WTC11 (cell line): ENCODE data around the gene SSH2. TPM values are rescaled to one million over a fixed set of nuclear protein-coding genes. Genes with fewer than 3 reads are reported as not detected.

Experiments used
- ATAC-seq: fragments of 200-7000 bp; cut with Tn5 transposase; 2 replicates; pipeline ENCODE4 v1.10.0; 2021; ENCODE audit warnings: mild to moderate bottlenecking, moderate library complexity
- CTCF ChIA-PET: fragments of 300-600 bp; sonication (Branson Sonifier 250); formaldehyde crosslinking; loops from one replicate; lab custom pipeline; 2021; ENCODE audit warnings: antibody characterized with exemption; lab: Charles Lee
- POLR2A ChIA-PET: fragments of 350-600 bp; sonication (Branson Sonifier 250); formaldehyde crosslinking; loops from one replicate; lab custom pipeline; 2021; ENCODE audit warnings: antibody characterized with exemption; lab: Charles Lee
- DNase-seq: peaks from one replicate; pipeline ENCODE4 v3.0.0; 2021; ENCODE audit warnings: low spot score
- H3K27ac Mint-ChIP-seq: 2 replicates; pipeline ENCODE4 v1.8.0; 2021; ENCODE audit warnings: mixed read lengths
- H3K27me3 Mint-ChIP-seq: 2 replicates; pipeline ENCODE4 v1.8.0; 2021; ENCODE audit warnings: low read depth, mild to moderate bottlenecking, moderate library complexity, mixed read lengths
- H3K36me3 Mint-ChIP-seq: 2 replicates; pipeline ENCODE4 v1.8.0; 2021; ENCODE audit warnings: mixed read lengths
- H3K4me1 Mint-ChIP-seq: 2 replicates; pipeline ENCODE4 v1.8.0; 2022; ENCODE audit warnings: mixed read lengths
- H3K4me3 Mint-ChIP-seq: 2 replicates; pipeline ENCODE4 v1.8.0; 2021; ENCODE audit warnings: mild to moderate bottlenecking, moderate library complexity, mixed read lengths
- H3K9me3 Mint-ChIP-seq: 2 replicates; pipeline ENCODE4 v1.8.0; 2021; ENCODE audit warnings: mixed read lengths
- TEAD4 ChIP-seq: sonication (generic); formaldehyde crosslinking; IDR thresholded peaks from 2 replicates; pipeline ENCODE4 v1.8.0; 2022; ENCODE audit warnings: mild to moderate bottlenecking, missing genetic modification reagents
- USF2 ChIP-seq: sonication (generic); formaldehyde crosslinking; IDR thresholded peaks from 2 replicates; pipeline ENCODE4 v1.8.1; 2023; ENCODE audit warnings: mild to moderate bottlenecking, missing genetic modification reagents, moderate library complexity
- ZNF121 ChIP-seq: sonication (generic); formaldehyde crosslinking; IDR thresholded peaks from 2 replicates; pipeline ENCODE4 v1.8.0; 2023; ENCODE audit warnings: missing genetic modification reagents
- ZNF219 ChIP-seq: sonication (generic); formaldehyde crosslinking; IDR thresholded peaks from 2 replicates; pipeline ENCODE4 v1.8.0; 2023; ENCODE audit warnings: missing genetic modification reagents, mild to moderate bottlenecking, borderline replicate concordance
- ZNF423 ChIP-seq: fragments of 250-450 bp; sonication (Bioruptor Pico); IDR thresholded peaks from 2 replicates; pipeline ENCODE4 v2.1.2; 2022; ENCODE audit warnings: mild to moderate bottlenecking, moderate library complexity
- total RNA-seq: library from RNA; stranded (reverse); gene quantifications from 3 replicates; pipeline ENCODE4 v1.2.3, GENCODE V29; 2021
- TF ChIP-seq, protein P1 (sequence below): sonication (generic); formaldehyde crosslinking; IDR thresholded peaks from 2 replicates; pipeline ENCODE4 v1.8.0; 2022; ENCODE audit warnings: mild to moderate bottlenecking, missing genetic modification reagents
- TF ChIP-seq, protein P2 (sequence below): sonication (generic); formaldehyde crosslinking; conservative IDR thresholded peaks from 2 replicates; pipeline ENCODE4 v1.8.1; 2023; ENCODE audit warnings: mild to moderate bottlenecking, low read depth, missing genetic modification reagents, moderate library complexity
- TF ChIP-seq, protein P3 (sequence below): fragments of 250-450 bp; sonication (Bioruptor Pico); IDR thresholded peaks from 2 replicates; pipeline ENCODE4 v1.9.0; 2021; ENCODE audit warnings: mild to moderate bottlenecking

The SSH2 gene
- total RNA-seq, 1 experiment from 2014 or later: 14.3 TPM

DNA sequence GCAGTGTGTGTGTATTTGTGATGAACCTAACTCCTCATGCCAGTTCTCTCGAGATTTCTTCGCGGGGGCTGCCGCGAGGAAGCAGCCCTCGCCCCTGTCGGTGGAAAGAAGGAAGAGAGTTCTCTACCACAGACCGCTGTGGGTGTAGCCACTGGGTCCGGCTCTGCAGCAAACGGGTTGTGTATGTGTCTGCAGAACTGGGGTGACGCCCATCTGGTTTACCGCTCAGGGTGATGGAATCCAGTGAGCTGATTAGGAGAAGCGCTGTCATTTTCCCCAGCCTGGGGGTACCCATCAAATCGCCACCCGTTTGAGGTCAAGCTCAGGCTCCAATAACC lies 315.0 kb downstream of the SSH2 start:
- H3K4me1 Mint-ChIP-seq: peaks cover 35% of the 10 kb centered on the region
- CTCF ChIA-PET: interaction anchor here (0.6 to 9.2 kb wide), 16 partner anchors 9 to 469 kb away, joined by 3 to 272 read pairs (median 7); partner anchors contain the start of genes ABHD15, ANKRD13B, MYO18A and TP53I13
- no peaks in the 10 kb centered on the region for H3K9me3 Mint-ChIP-seq
- TF ChIP-seq, protein P1, sequence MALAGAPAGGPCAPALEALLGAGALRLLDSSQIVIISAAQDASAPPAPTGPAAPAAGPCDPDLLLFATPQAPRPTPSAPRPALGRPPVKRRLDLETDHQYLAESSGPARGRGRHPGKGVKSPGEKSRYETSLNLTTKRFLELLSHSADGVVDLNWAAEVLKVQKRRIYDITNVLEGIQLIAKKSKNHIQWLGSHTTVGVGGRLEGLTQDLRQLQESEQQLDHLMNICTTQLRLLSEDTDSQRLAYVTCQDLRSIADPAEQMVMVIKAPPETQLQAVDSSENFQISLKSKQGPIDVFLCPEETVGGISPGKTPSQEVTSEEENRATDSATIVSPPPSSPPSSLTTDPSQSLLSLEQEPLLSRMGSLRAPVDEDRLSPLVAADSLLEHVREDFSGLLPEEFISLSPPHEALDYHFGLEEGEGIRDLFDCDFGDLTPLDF (CRISPR knock-in tag): no peak
- TF ChIP-seq, protein P2, sequence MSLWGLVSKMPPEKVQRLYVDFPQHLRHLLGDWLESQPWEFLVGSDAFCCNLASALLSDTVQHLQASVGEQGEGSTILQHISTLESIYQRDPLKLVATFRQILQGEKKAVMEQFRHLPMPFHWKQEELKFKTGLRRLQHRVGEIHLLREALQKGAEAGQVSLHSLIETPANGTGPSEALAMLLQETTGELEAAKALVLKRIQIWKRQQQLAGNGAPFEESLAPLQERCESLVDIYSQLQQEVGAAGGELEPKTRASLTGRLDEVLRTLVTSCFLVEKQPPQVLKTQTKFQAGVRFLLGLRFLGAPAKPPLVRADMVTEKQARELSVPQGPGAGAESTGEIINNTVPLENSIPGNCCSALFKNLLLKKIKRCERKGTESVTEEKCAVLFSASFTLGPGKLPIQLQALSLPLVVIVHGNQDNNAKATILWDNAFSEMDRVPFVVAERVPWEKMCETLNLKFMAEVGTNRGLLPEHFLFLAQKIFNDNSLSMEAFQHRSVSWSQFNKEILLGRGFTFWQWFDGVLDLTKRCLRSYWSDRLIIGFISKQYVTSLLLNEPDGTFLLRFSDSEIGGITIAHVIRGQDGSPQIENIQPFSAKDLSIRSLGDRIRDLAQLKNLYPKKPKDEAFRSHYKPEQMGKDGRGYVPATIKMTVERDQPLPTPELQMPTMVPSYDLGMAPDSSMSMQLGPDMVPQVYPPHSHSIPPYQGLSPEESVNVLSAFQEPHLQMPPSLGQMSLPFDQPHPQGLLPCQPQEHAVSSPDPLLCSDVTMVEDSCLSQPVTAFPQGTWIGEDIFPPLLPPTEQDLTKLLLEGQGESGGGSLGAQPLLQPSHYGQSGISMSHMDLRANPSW: no peak
- TF ChIP-seq, protein P3, sequence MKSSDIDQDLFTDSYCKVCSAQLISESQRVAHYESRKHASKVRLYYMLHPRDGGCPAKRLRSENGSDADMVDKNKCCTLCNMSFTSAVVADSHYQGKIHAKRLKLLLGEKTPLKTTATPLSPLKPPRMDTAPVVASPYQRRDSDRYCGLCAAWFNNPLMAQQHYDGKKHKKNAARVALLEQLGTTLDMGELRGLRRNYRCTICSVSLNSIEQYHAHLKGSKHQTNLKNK (CRISPR knock-in tag): no peak
- no peak overlapping the region for H3K27ac Mint-ChIP-seq
- ATAC-seq: no peak
- POLR2A ChIA-PET: interaction anchor here (0.6 to 1.3 kb wide), 4 partner anchors 21 to 924 kb away, joined by 3 to 5 read pairs (median 4); no protein-coding TSS in a partner anchor
- H3K36me3 Mint-ChIP-seq: peaks cover 4% of the 10 kb centered on the region; the same call in 1 of the 2 replicates
- DNase-seq: no peak
- peak overlapping the region; percentile 80 for H3K4me3 Mint-ChIP-seq
- H3K27me3 Mint-ChIP-seq: peaks cover 66% of the 10 kb centered on the region

GRCh38 chr17:29614349-29615047 lies 315.5 kb downstream of the SSH2 start:
- ChIA-PET CTCF (interaction anchor here (0.9 to 9.2 kb wide), 18 partner anchors 8 to 435 kb away, joined by 3 to 272 read pairs (median 9); partner anchors contain the start of genes ABHD15, ANKRD13B, CORO6 and MYO18A), POLR2A (interaction anchor here (1.3 kb wide), 1 partner anchor 23 kb away, joined by 3 read pairs; no protein-coding TSS in a partner anchor)
- DNase-seq (no peak), ATAC-seq (no peak)
- Mint-ChIP-seq H3K9me3 (no peaks in the 10 kb centered on the region), H3K36me3 (peaks cover 4% of the 10 kb centered on the region; the same call in 1 of the 2 replicates), H3K4me3 (peak overlapping the region; percentile 80), H3K27me3 (peaks cover 62% of the 10 kb centered on the region), H3K4me1 (peaks cover 30% of the 10 kb centered on the region), H3K27ac (no peak overlapping the region)
- TF ChIP-seq, protein P2: no peak
- TF ChIP-seq TEAD4 (no peak), ZNF219 (CRISPR knock-in tag) (no peak), USF2 (CRISPR knock-in tag) (no peak)

GRCh38 chr17:29613856-29614255 lies 316.2 kb downstream of the SSH2 start:
- Mint-ChIP-seq H3K4me3 (peak overlapping the region; percentile 61), H3K4me1 (peaks cover 28% of the 10 kb centered on the region), H3K36me3 (peaks cover 4% of the 10 kb centered on the region; the same call in 1 of the 2 replicates), H3K27ac (no peak overlapping the region), H3K9me3 (no peaks in the 10 kb centered on the region), H3K27me3 (peaks cover 59% of the 10 kb centered on the region)
- ChIA-PET CTCF (interaction anchor here (0.6 to 9.2 kb wide), 26 partner anchors 9 to 467 kb away, joined by 3 to 272 read pairs (median 6); partner anchors contain the start of genes ABHD15, ANKRD13B, CORO6 and SSH2), POLR2A (interaction anchor here (0.8 to 1.1 kb wide), 3 partner anchors 9 to 21 kb away, joined by 3 read pairs; partner anchors contain the start of genes ANKRD13B and CORO6)
- TF ChIP-seq ZNF121 (CRISPR knock-in tag) (0 out of 2 replicates have a peak, but pooled peaks have one; percentile 10), ZNF423 (no peak)
- DNase-seq (no peak), ATAC-seq (peak; percentile 3)
